CD4-positive, alpha-beta T cell treated with Interleukin-17A for 4 hours (primary cell): Measurements from ENCODE around the gene CYP20A1.
"Not testable (repeated sequence)": the region's sequence is repeated elsewhere in the genome, so short reads cannot be mapped to it uniquely, and the experiment has no call there.

Source experiments
- DNase-seq: peaks from one replicate; pipeline ENCODE4 v3.0.0-alpha.2; 2020; ENCODE audit warnings: mixed read lengths

The CYP20A1 gene

GRCh38 chr2:203238704-203239526 lies at the start of gene CYP20A1:
TSS of gene CYP20A1 (plus strand) at chr2:203239018. CDS start at chr2:203239063, 45 bp downstream.
- peak; percentile 98 for DNase-seq

- DNase-seq, result not testable (repeated sequence)
These were observed 48.3 kb upstream of the CYP20A1 start for GRCh38 chr2:203190547-203190946.

- not testable (repeated sequence) for DNase-seq
These were observed 47.8 kb upstream of the CYP20A1 start for GRCh38 chr2:203191026-203191425.

GRCh38 chr2:203191961-203192360 lies 46.9 kb upstream of the CYP20A1 start:
- DNase-seq, result no peak

GRCh38 chr2:203195331-203196036 lies 43.3 kb upstream of the CYP20A1 start:
- no peak for DNase-seq

GRCh38 chr2:203200866-203201265 lies 38.0 kb upstream of the CYP20A1 start:
- no peak for DNase-seq

- DNase-seq, result no peak
These were observed 37.4 kb upstream of the CYP20A1 start for GRCh38 chr2:203201426-203201825.

GRCh38 chr2:203209538-203209937 lies 29.3 kb upstream of the CYP20A1 start:
- no peak for DNase-seq

- DNase-seq, result peak; percentile 44
These were observed 13.3 kb upstream of the CYP20A1 start for GRCh38 chr2:203225423-203226039.

GRCh38 chr2:203229674-203230073 lies 9.1 kb upstream of the CYP20A1 start:
- DNase-seq, result not testable (repeated sequence)

- no peak for DNase-seq
These were observed 1.2 kb upstream of the CYP20A1 start for GRCh38 chr2:203237346-203238238.

- no peak for DNase-seq
These were observed 520 bp upstream of the CYP20A1 start for GRCh38 chr2:203238292-203238703.

- no peak for DNase-seq
These were observed 1.7 kb downstream of the CYP20A1 start for GRCh38 chr2:203240491-203240890.

- no peak for DNase-seq
These were observed 3.7 kb downstream of the CYP20A1 start for GRCh38 chr2:203242518-203242917.

- no peak for DNase-seq
These were observed 7.8 kb downstream of the CYP20A1 start for GRCh38 chr2:203246646-203247045.

GRCh38 chr2:203252818-203253217 lies 14.0 kb downstream of the CYP20A1 start:
- DNase-seq, result no peak

- DNase-seq, result not testable (repeated sequence)
These were observed 14.7 kb downstream of the CYP20A1 start for GRCh38 chr2:203253422-203254095.

- no peak for DNase-seq
These were observed 22.7 kb downstream of the CYP20A1 start for GRCh38 chr2:203261326-203262159.

GRCh38 chr2:203279288-203279687 lies 40.5 kb downstream of the CYP20A1 start:
- DNase-seq, result no peak

GRCh38 chr2:203280428-203281064 lies 41.7 kb downstream of the CYP20A1 start:
- no peak for DNase-seq
